GM19035 (cell line): ENCODE data around the gene LPP.

Experiments
- ATAC-seq: cut with Tn5 transposase; IDR thresholded peaks from one replicate; pipeline ENCODE4 v1.9.1; 2021; ENCODE audit not compliant: unreplicated experiment

LPP gene

GRCh38 chr3:188761964-188762363, 608.0 kb downstream of the LPP start:
- ATAC-seq = no peak

GRCh38 chr3:188764609-188765008, 610.7 kb downstream of the LPP start:
- ATAC-seq = no peak

DNA sequence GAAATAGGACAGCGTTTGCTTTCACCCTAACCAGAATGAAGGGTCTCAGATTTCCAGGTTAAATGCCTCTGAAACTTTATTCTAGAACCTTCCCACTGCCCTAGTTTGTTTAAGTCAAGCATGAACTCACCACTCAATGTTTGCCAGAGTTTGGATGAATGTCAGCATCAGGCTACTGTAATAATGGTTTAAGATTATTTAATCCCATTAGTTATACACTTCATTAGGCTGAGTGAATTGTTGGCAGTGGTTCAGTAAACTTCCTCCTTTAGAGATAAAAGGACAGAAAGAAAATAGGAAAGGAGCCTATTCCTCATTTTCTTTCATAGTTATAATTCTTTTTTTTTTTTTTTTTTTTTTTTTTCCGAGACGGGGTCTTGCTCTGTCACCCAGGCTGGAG, 615.9 kb downstream of the LPP start:
- no peak for ATAC-seq

GRCh38 chr3:188772886-188773285, 618.9 kb downstream of the LPP start:
- no peak for ATAC-seq

DNA sequence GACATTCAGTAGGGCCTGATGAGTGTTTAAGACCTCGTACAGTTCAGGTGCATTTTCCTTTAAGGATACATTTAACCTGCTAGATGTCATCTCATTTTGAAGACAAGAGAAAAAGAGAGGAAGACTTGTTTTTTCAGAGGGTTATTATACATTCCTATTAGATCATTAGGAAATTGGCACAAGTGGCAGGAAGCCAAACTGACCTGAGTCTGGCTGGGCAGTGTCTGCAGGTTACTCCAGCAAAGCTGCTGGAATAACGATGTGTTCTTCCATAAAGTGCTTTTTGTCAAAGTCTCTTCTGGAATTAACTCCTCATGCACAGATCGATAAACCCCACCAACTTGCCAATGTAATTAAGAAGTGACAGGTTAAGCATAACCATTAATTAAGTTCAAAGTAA, 621.5 kb downstream of the LPP start:
- ATAC-seq = no peak

DNA sequence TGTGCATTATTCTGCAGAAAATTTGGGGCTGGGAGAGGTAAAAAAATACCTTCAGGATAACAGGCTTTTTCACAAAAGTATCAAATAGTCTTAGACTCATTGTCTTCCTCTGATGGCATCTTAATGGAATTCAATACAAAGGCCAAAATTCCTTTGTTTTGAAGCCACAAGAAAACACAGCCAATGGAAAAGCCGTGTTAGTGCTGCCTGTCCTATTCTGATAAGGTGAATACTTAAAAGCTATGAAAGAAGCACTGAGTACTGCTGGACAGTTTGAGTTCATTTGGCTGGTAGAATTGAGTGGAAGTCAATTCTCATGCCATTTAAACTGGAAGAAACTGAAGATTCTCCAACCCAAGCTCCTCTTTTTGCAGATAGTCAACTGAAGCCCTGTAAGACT, 622.5 kb downstream of the LPP start:
- no peak for ATAC-seq

- ATAC-seq = no peak
These were observed 624.3 kb downstream of the LPP start for GRCh38 chr3:188778091-188778852.

DNA sequence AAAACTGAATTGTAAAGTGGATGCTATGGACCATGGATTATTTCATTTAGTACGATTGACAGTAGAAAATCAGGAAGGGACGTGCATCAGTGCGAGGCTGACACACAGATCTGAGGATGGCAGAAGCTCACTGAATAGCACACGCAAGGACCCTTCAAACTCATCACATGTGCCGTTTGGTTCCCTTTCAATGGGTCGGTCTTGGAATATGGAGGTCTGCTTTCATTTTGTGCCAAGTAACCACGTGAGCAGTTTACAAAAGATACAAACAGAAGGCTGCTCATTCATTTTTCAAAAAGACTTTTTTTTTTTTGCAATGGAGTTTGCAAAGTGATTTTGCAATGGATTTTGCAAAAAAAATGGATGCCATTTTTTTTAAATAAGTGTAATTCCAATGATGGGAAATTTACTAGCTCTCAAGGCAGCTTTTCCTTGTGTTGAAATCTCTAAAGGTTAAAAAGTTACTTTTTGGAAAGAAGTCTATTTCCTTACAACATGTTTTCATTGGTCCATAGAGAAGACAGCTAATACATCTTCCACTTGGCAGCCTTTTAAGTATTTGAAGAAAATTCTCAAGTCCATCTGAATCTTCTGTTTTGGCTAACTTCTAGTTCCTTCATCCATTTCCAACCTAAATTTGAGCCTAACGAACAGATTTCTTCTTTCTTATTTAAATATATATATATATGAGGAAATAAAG, 625.5 kb downstream of the LPP start:
- ATAC-seq = no peak

DNA sequence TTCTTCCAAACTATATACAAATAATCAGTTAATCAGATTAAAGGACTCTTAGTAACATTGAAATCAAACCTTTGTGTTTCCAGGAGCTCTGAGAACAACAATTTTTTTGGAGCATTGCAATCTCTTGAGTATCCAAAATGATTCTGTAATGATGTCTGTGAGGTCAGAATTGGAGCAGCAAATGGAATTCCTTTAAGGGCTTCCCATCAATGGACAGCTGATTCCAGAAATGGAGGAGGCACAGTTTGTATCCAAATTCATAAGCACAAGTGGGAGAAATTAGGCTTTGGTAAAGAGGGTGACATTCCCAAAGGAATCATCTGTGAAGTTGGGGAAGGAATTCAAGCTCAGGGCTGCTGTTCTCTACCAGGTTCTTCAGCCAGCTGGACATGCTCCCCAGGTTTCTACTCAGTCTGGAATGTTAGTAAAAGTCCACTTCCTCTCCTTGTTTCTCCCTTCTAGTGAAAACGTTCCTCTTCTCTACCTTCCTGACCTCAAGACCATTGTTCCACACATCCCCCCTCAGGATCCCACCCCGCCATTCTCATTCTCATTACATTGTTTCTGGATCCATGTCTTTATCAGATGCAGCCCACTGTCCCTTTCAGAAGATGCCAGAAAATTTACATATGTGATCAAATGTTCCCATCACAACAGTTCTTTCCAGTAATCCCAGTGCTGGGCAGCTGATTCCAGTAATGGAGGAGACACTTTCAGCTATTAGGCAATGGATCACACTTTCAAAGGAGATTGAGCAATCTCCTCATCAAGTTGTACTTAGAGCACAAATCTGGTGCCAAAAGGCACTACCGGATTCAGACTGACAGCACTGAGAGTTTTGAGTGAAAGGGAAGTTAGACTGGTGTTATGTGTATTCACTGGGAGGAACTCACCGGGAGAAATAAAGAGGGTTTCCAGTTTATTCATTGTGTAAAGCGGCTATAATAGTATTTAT, 626.5 kb downstream of the LPP start:
- ATAC-seq = no peak

DNA sequence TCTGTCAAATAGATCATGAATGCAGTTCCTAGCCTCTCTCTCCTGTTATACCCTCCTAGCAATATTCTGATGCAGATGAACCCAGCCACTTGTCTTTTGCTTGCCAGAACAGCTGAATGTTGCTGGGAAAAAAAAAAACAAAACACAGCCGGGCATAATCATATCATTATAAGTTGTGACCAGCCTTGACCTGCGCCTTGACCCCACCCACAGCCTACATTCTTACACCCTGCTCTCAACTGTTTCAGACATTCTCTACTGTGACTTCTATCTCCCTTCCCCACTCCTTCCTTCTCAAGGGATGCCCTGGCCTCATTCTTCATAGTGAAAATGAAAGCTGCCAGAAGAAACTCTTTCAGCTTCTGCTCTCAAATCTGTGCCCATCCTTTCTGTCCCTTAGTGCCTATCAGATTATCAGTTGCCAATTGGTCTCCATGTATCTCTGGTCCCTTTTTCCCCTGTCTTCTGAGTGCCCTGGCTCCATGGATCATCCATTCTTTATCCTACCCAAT, 628.7 kb downstream of the LPP start:
- no peak for ATAC-seq

DNA sequence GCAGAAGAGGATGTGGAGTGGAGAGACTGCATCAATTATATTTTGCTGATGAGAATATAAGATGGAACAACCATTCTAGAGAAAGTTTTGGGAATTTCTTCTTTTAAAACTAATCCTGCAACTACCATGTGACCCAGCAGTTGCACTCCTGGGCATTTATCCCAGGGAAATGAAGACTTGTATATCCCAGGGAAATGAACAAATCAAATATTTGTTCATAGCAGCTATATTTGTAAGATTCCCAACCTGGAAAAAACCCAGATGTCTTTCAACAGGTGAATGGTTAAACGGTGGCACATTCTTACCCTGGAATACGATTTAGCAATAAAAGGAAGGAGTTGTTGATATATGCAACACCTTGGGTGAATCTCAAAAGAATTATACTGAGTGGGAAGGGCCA, 632.5 kb downstream of the LPP start:
- no peak for ATAC-seq

- ATAC-seq = no peak
These were observed 634.7 kb downstream of the LPP start for GRCh38 chr3:188788621-188789081.

DNA sequence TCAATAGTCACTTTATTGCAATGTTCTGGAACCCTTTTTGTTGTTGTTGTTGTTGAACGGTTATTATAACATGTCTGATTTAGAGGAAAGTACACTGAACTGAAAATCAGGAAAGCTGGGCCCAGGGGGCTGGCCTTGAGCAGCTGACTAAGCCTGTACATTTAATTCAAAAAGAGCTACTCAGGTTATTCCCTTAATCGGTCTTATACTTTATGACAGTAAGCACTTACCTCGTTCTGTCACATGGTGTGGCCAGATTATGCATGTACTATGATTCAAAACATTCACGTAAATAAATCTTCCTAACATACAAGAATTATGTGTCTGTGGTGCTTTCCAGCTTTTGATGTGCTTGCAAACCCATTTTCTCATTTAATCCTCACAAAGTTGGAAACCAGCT, 635.3 kb downstream of the LPP start:
- ATAC-seq = no peak

DNA sequence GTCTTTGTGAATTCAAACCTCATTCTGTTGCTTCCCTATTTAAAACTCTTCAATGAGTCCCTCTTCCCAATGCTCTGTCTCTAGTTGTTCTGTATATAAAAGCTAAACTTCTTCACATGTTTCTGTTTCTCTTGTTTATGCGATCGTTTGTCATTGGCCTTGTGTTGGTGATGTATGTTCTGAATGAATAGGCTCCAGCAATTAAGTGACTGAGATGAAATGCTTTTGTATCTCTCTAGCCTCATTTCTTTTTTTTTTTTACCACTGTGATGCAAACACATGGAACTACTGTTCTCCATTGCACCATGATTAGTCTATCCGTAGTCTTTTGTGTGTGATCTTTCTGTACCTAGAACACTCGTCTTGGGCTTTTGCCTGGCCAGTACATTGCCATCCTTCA, 637.4 kb downstream of the LPP start:
- ATAC-seq = no peak

- ATAC-seq = no peak
These were observed 638.8 kb downstream of the LPP start for GRCh38 chr3:188792793-188793192.

DNA sequence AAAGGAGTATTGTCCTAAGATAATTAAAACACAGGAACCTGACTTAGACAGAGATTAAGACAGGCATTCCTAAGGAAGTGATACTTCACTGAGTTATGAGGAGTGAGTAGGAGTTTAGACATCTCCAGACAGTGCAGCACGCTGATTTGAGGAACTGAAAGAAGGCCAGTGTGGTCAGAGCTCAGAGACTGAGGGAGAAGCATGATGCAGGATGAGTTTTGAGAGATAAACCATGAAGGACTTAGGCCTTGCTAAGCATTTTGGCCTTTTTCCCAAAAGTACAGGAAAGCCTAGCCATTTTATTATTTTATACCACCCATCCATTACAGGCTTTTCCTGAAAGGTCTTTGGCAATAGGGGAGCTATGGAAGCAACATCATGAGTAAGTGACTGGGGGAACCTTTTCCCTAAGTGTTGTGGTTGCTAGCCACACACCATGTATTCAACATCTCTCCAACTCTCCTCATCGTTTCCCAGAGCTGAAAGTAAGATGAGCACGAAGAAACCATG, 642.2 kb downstream of the LPP start:
- peak; percentile 80 for ATAC-seq

DNA sequence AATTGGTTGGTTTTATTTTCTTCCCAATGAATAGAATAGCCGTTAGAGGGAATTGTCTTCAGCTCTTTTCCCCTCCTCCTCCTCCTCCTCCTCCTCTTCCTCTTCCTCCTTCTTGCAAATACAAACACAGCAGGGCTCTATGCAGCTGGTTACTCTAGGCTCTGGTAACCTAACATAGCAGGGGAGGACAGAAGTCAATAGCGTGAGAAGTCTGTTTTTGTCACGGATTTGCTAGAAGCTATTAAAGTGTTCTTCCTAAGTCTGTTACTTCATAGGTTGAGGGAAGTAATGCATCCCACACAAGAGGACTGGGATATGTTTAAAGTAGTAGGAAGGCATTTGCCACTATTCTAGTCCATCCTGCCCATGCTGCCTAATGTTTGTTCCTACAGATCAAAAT, 643.1 kb downstream of the LPP start:
- ATAC-seq = no peak

- ATAC-seq = no peak
These were observed 644.7 kb downstream of the LPP start for GRCh38 chr3:188798556-188799145.

- ATAC-seq = no peak
These were observed 647.4 kb downstream of the LPP start for GRCh38 chr3:188801393-188801792.

- ATAC-seq = no peak
These were observed 648.7 kb downstream of the LPP start for GRCh38 chr3:188802645-188803044.

GRCh38 chr3:188807006-188807405, 653.0 kb downstream of the LPP start:
- ATAC-seq = no peak
